K562 (cell line): Measurements from ENCODE around the gene VCAN.

ENCODE experiments used
- MAX ChIP-seq: sonication (generic); formaldehyde crosslinking; IDR thresholded peaks from 2 replicates; pipeline ENCODE4 v1.9.0; 2022; ENCODE audit warnings: mild to moderate bottlenecking, missing genetic modification reagents
- POLR2A ChIP-seq: fragments of 450-650 bp; conservative IDR thresholded peaks from 2 replicates; pipeline ENCODE4 v1.6.1; 2016
- POLR2AphosphoS2 ChIP-seq: IDR thresholded peaks from 2 replicates; pipeline ENCODE4 v1.6.1; 2012; ENCODE audit warnings: low read length, improper control_type of control experiment
- POLR2B ChIP-seq: fragments of 450-650 bp; IDR thresholded peaks from 2 replicates; pipeline ENCODE4 v1.6.1; 2018; ENCODE audit warnings: low read depth; ENCODE audit not compliant: partially characterized antibody
- RAD21 ChIP-seq, 2 experiments: fragments of 250-450 bp in 1 of 2; fragments of 450-650 bp in 1 of 2; sonication (Bioruptor Pico) in 1 of 2; formaldehyde crosslinking in 1 of 2; IDR thresholded peaks in 1 of 2; conservative IDR thresholded peaks in 1 of 2; 2 replicates each; pipeline versions ENCODE4 v1.4.0 to v1.8.0; 2020 to 2022; ENCODE audit warnings: mild to moderate bottlenecking in 2 of 2, moderate library complexity in 1 of 2
- SMAD4 ChIP-seq: fragments of 250-450 bp; sonication (Bioruptor Pico); conservative IDR thresholded peaks from 2 replicates; pipeline ENCODE4 v1.8.0; 2021; ENCODE audit warnings: inconsistent platforms, mild to moderate bottlenecking, moderate library complexity
- SMC3 ChIP-seq: conservative IDR thresholded peaks from 2 replicates; pipeline ENCODE4 v1.6.1; 2011; ENCODE audit warnings: low read depth, low read length, improper control_type of control experiment; ENCODE audit not compliant: insufficient read depth
- ZNF232 ChIP-seq: sonication (generic); formaldehyde crosslinking; IDR thresholded peaks from 2 replicates; pipeline ENCODE4 v1.8.0; 2022; ENCODE audit warnings: mild to moderate bottlenecking, missing genetic modification reagents
- ZNF785 ChIP-seq: fragments of 250-450 bp; sonication (Bioruptor Pico); IDR thresholded peaks from 2 replicates; pipeline ENCODE4 v1.4.0; 2020; ENCODE audit warnings: mild to moderate bottlenecking
- TF ChIP-seq, protein P1 (sequence below): IDR thresholded peaks from 3 replicates; pipeline ENCODE4 v1.6.1; 2011; ENCODE audit warnings: borderline replicate concordance, mild to moderate bottlenecking; ENCODE audit not compliant: insufficient read length, insufficient read depth

GRCh38 chr5:83522446-83522845, 50.9 kb downstream of the VCAN start:
- TF ChIP-seq POLR2B: no peak
- no peak for TF ChIP-seq POLR2A
- no peak for TF ChIP-seq MAX (CRISPR knock-in tag)
- no peak for TF ChIP-seq ZNF232
- no peak for TF ChIP-seq SMC3
- no peak for TF ChIP-seq ZNF785 (CRISPR knock-in tag)
- TF ChIP-seq RAD21 (CRISPR knock-in tag; conservative IDR thresholded peaks at IDR 0.05 in 1 of 2, IDR thresholded peaks at IDR 0.05 in 1 of 2): no peak
- no peak for TF ChIP-seq SMAD4 (CRISPR knock-in tag)
- no peak for TF ChIP-seq POLR2AphosphoS2
- TF ChIP-seq, protein P1, sequence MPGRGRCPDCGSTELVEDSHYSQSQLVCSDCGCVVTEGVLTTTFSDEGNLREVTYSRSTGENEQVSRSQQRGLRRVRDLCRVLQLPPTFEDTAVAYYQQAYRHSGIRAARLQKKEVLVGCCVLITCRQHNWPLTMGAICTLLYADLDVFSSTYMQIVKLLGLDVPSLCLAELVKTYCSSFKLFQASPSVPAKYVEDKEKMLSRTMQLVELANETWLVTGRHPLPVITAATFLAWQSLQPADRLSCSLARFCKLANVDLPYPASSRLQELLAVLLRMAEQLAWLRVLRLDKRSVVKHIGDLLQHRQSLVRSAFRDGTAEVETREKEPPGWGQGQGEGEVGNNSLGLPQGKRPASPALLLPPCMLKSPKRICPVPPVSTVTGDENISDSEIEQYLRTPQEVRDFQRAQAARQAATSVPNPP: no peak
